GM12878 (cell line): Measurements from ENCODE around the gene KCNJ14. TPM values are rescaled to one million over a fixed set of nuclear protein-coding genes. Genes with fewer than 3 reads are reported as not detected.

Experiments used
- CBX3 ChIP-seq: fragments of 200-600 bp; sonication (generic); IDR thresholded peaks from 2 replicates; pipeline ENCODE4 v1.6.1; 2016; ENCODE audit warnings: low read depth, borderline replicate concordance
- CREM ChIP-seq: IDR thresholded peaks from 2 replicates; pipeline ENCODE4 v1.6.1; 2014; ENCODE audit warnings: antibody characterized with exemption, low read depth
- FOXK2 ChIP-seq: fragments of 450-650 bp; IDR thresholded peaks from 2 replicates; pipeline ENCODE4 v1.6.1; 2017; ENCODE audit warnings: mild to moderate bottlenecking, moderate library complexity
- MYB ChIP-seq: fragments of 150-350 bp; IDR thresholded peaks from 2 replicates; pipeline ENCODE4 v1.6.1; 2014; ENCODE audit warnings: mild to moderate bottlenecking, low read depth, low read length, borderline replicate concordance
- NFYA ChIP-seq: IDR thresholded peaks from 2 replicates; pipeline ENCODE4 v1.6.1; 2011; ENCODE audit warnings: low read depth, mild to moderate bottlenecking, low read length, improper control_type of control experiment, borderline replicate concordance
- PAX5 ChIP-seq: IDR thresholded peaks from 2 replicates; pipeline ENCODE4 v1.6.1; 2011; ENCODE audit warnings: low read depth, low read length, borderline replicate concordance
- SMC3 ChIP-seq: IDR thresholded peaks from 2 replicates; pipeline ENCODE4 v1.6.1; 2011; ENCODE audit warnings: low read length, improper control_type of control experiment, borderline replicate concordance
- WRNIP1 ChIP-seq: IDR thresholded peaks from 2 replicates; pipeline ENCODE4 v1.6.1; 2011; ENCODE audit warnings: low read depth, low read length, improper control_type of control experiment, borderline replicate concordance
- YBX1 ChIP-seq: fragments of 450-650 bp; IDR thresholded peaks from 2 replicates; pipeline ENCODE4 v1.6.1; 2016; ENCODE audit warnings: antibody characterized with exemption
- ZBED1 ChIP-seq: IDR thresholded peaks from 2 replicates; pipeline ENCODE4 v1.6.1; 2016; ENCODE audit warnings: borderline replicate concordance
- ZSCAN29 ChIP-seq: fragments of 450-650 bp; IDR thresholded peaks from 2 replicates; pipeline ENCODE4 v1.6.1; 2017; ENCODE audit warnings: mild to moderate bottlenecking, moderate library complexity
- polyA plus RNA-seq, 11 experiments: library from polyadenylated mRNA; depleted of rRNA in 4 of 11; unstranded in 6 of 11; stranded (reverse) in 5 of 11; fragments of >200 nt; fragmentation: Nextera tagmentation in 4 of 11; fragmentation: Illumina TruSeq in 1 of 11; extraction: Ambion mirVana in 4 of 11; extraction: Trizol in 1 of 11; gene quantifications; 1 replicate in 1 of 11; 2 replicates in 10 of 11; pipeline versions ENCODE4 v1.2.1 to v1.2.3, GENCODE V29; 2011 to 2016; ENCODE audit warnings: inconsistent platforms in 2 of 11, missing spikeins in 2 of 11, low read depth in 1 of 11
- total RNA-seq, 4 experiments: library from RNA; depleted of rRNA in 3 of 4; stranded (reverse); fragments of >200 nt in 3 of 4; fragmentation: Illumina TruSeq in 1 of 4; extraction: Trizol in 1 of 4; gene quantifications; 2 replicates each; pipeline versions ENCODE4 v1.2.1 to v1.2.3, GENCODE V29; 2013 to 2021
- TF ChIP-seq, protein P1 (sequence below): fragments of 450-650 bp; formaldehyde crosslinking; IDR thresholded peaks from 2 replicates; pipeline ENCODE4 v1.4.0; 2022; ENCODE audit warnings: mild to moderate bottlenecking, moderate library complexity
- TF ChIP-seq, protein P2 (sequence below): fragments of 450-650 bp; IDR thresholded peaks from 2 replicates; pipeline ENCODE4 v1.6.1; 2017; ENCODE audit warnings: antibody characterized with exemption, mild to moderate bottlenecking, moderate library complexity
- TF ChIP-seq, protein P3 (sequence below): fragments of 450-650 bp; IDR thresholded peaks from 2 replicates; pipeline ENCODE4 v1.6.1; 2017; ENCODE audit warnings: mild to moderate bottlenecking, low read depth, inconsistent platforms; ENCODE audit not compliant: poor library complexity, severe bottlenecking
- TF ChIP-seq, protein P4 (sequence below): IDR thresholded peaks from 2 replicates; pipeline ENCODE4 v1.6.1; 2012; ENCODE audit warnings: mild to moderate bottlenecking, low read depth, low read length
- TF ChIP-seq, protein P5 (sequence below): IDR thresholded peaks from 2 replicates; pipeline ENCODE4 v1.6.1; 2011; ENCODE audit warnings: low read depth, mild to moderate bottlenecking, low read length, moderate library complexity, borderline replicate concordance; ENCODE audit errors: extremely low read depth

KCNJ14 gene
- total and polyA plus RNA-seq, 10 of the 15 experiments (the other 5 are each of a cell fraction or from before 2014, with no cell fraction given) = 0.24 to 1.4 (median 0.42) TPM

DNA sequence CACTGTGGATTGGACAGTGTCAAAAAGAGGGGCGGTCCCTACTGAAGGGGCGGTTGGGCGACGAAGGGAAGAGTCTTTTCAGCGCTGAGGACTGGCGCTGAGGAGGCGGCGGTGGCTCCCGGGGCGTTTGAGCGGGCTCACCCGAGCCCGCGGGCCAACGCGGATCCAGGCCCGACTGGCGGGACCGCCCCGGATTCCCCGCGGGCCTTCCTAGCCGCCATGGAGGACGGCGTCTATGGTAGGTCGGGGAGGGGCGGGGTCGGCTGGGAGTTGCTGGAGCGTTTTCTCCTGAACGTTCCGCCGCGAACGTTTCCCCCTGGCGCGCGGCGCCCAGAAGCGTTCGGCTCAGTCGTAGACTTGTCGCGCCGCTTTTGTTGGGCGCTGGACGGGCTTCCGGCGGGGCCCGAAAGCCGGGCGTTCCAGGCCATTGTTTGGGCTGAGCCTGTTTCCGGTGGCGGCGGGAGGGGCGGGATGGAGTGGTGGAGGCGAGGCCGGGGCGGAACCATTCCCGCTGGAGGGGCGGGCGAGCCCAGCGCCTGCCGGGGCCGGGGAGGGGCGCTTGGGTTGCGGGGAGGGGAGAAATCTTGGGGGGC lies 14.0 kb downstream of the KCNJ14 start, which contains the start of gene CYTH2 (continued):
- TF ChIP-seq FOXK2 = no peak
- TF ChIP-seq ZSCAN29 = no peak
- TF ChIP-seq, protein P1, sequence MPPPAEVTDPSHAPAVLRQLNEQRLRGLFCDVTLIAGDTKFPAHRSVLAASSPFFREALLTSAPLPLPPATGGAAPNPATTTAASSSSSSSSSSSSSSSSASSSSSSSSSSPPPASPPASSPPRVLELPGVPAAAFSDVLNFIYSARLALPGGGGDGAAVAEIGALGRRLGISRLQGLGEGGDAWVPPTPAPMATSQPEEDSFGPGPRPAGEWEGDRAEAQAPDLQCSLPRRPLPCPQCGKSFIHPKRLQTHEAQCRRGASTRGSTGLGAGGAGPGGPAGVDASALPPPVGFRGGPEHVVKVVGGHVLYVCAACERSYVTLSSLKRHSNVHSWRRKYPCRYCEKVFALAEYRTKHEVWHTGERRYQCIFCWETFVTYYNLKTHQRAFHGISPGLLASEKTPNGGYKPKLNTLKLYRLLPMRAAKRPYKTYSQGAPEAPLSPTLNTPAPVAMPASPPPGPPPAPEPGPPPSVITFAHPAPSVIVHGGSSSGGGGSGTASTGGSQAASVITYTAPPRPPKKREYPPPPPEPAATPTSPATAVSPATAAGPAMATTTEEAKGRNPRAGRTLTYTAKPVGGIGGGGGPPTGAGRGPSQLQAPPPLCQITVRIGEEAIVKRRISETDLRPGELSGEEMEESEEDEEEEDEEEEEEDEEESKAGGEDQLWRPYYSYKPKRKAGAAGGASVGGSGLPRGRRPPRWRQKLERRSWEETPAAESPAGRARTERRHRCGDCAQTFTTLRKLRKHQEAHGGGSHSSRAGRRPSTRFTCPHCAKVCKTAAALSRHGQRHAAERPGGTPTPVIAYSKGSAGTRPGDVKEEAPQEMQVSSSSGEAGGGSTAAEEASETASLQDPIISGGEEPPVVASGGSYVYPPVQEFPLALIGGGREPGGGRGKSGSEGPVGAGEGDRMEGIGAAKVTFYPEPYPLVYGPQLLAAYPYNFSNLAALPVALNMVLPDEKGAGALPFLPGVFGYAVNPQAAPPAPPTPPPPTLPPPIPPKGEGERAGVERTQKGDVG (CRISPR knock-in tag) = no peak
- TF ChIP-seq MYB = no peak
- TF ChIP-seq, protein P2, sequence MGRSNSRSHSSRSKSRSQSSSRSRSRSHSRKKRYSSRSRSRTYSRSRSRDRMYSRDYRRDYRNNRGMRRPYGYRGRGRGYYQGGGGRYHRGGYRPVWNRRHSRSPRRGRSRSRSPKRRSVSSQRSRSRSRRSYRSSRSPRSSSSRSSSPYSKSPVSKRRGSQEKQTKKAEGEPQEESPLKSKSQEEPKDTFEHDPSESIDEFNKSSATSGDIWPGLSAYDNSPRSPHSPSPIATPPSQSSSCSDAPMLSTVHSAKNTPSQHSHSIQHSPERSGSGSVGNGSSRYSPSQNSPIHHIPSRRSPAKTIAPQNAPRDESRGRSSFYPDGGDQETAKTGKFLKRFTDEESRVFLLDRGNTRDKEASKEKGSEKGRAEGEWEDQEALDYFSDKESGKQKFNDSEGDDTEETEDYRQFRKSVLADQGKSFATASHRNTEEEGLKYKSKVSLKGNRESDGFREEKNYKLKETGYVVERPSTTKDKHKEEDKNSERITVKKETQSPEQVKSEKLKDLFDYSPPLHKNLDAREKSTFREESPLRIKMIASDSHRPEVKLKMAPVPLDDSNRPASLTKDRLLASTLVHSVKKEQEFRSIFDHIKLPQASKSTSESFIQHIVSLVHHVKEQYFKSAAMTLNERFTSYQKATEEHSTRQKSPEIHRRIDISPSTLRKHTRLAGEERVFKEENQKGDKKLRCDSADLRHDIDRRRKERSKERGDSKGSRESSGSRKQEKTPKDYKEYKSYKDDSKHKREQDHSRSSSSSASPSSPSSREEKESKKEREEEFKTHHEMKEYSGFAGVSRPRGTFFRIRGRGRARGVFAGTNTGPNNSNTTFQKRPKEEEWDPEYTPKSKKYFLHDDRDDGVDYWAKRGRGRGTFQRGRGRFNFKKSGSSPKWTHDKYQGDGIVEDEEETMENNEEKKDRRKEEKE = no peak
- TF ChIP-seq, protein P3, sequence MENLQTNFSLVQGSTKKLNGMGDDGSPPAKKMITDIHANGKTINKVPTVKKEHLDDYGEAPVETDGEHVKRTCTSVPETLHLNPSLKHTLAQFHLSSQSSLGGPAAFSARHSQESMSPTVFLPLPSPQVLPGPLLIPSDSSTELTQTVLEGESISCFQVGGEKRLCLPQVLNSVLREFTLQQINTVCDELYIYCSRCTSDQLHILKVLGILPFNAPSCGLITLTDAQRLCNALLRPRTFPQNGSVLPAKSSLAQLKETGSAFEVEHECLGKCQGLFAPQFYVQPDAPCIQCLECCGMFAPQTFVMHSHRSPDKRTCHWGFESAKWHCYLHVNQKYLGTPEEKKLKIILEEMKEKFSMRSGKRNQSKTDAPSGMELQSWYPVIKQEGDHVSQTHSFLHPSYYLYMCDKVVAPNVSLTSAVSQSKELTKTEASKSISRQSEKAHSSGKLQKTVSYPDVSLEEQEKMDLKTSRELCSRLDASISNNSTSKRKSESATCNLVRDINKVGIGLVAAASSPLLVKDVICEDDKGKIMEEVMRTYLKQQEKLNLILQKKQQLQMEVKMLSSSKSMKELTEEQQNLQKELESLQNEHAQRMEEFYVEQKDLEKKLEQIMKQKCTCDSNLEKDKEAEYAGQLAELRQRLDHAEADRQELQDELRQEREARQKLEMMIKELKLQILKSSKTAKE = no peak
- no peak for TF ChIP-seq NFYA
- no peak for TF ChIP-seq CBX3
- TF ChIP-seq YBX1 = no peak
- TF ChIP-seq, protein P4, sequence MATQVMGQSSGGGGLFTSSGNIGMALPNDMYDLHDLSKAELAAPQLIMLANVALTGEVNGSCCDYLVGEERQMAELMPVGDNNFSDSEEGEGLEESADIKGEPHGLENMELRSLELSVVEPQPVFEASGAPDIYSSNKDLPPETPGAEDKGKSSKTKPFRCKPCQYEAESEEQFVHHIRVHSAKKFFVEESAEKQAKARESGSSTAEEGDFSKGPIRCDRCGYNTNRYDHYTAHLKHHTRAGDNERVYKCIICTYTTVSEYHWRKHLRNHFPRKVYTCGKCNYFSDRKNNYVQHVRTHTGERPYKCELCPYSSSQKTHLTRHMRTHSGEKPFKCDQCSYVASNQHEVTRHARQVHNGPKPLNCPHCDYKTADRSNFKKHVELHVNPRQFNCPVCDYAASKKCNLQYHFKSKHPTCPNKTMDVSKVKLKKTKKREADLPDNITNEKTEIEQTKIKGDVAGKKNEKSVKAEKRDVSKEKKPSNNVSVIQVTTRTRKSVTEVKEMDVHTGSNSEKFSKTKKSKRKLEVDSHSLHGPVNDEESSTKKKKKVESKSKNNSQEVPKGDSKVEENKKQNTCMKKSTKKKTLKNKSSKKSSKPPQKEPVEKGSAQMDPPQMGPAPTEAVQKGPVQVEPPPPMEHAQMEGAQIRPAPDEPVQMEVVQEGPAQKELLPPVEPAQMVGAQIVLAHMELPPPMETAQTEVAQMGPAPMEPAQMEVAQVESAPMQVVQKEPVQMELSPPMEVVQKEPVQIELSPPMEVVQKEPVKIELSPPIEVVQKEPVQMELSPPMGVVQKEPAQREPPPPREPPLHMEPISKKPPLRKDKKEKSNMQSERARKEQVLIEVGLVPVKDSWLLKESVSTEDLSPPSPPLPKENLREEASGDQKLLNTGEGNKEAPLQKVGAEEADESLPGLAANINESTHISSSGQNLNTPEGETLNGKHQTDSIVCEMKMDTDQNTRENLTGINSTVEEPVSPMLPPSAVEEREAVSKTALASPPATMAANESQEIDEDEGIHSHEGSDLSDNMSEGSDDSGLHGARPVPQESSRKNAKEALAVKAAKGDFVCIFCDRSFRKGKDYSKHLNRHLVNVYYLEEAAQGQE = no peak
- TF ChIP-seq, protein P5, sequence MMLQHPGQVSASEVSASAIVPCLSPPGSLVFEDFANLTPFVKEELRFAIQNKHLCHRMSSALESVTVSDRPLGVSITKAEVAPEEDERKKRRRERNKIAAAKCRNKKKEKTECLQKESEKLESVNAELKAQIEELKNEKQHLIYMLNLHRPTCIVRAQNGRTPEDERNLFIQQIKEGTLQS = no peak
- TF ChIP-seq CREM = 0 out of 2 replicates have a peak, but pooled peaks have one; percentile 1
- no peak for TF ChIP-seq ZBED1
- no peak for TF ChIP-seq WRNIP1
- TF ChIP-seq SMC3 = no peak
- TF ChIP-seq PAX5 = 0 out of 2 replicates have a peak, but pooled peaks have one; percentile 2
